IPS DF 4.7 (cell line): ENCODE results near the gene UBA5.

ENCODE experiments used
- DNase-seq: peaks from one replicate; pipeline ENCODE4 v3.0.0-alpha.2; 2013; ENCODE audit warnings: low spot score; ENCODE audit errors: extremely low read depth

The UBA5 gene

GRCh38 chr3:132716372-132716771, 56.2 kb downstream of the UBA5 start:
- no peak for DNase-seq

- no peak for DNase-seq
Measured at GRCh38 chr3:132720228-132720627, 60.1 kb downstream of the UBA5 start.

GRCh38 chr3:132721479-132722164, 61.5 kb downstream of the UBA5 start:
- DNase-seq: no peak

DNA sequence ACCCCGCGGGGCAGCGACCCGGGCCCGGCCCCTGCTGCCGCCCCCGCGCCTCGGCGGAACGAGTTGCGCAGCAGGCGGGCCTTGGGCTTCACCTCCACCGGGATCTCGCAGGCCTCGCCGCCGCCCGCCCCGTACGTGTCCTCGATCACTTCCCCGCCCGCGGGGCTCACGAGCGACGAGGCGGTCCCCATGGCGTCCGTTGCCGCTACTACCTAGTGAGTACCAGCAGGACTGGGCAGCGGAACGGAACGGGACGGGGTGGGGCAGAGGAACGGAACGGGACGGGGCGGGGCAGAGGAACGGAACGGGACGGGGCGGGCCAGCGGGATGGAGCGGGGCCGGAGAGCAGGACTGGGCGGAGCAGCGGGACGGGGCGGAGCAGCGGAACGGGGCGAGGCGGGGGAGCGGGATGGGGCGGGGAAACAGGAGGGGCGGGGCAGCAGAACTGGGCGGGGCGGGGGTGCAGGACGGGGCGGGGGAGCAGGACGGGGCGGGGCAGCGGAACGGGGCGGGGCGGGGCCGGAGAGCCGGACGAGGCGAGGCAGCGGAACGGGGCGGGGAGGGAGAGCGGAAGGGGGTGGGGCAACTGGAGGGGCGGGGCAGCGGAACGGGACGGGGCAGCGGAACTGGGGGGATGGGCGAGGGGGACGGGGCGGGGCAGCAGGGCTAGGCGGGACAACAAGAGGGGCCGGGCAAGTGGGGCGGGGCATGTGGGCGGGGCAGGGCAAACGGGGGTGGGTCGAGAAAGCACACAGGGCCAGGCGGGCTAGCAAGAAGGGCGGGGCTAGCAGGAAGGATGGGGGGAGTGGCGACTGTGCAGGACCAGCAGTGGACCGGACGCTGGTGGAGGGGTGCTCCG, 62.3 kb downstream of the UBA5 start, which contains the start of gene NPHP3:
TSS of gene NPHP3 (minus strand) at position 245 of the 859 bp plus-strand sequence. CDS start at position 191, 54 bp downstream.
- DNase-seq: no peak

DNA sequence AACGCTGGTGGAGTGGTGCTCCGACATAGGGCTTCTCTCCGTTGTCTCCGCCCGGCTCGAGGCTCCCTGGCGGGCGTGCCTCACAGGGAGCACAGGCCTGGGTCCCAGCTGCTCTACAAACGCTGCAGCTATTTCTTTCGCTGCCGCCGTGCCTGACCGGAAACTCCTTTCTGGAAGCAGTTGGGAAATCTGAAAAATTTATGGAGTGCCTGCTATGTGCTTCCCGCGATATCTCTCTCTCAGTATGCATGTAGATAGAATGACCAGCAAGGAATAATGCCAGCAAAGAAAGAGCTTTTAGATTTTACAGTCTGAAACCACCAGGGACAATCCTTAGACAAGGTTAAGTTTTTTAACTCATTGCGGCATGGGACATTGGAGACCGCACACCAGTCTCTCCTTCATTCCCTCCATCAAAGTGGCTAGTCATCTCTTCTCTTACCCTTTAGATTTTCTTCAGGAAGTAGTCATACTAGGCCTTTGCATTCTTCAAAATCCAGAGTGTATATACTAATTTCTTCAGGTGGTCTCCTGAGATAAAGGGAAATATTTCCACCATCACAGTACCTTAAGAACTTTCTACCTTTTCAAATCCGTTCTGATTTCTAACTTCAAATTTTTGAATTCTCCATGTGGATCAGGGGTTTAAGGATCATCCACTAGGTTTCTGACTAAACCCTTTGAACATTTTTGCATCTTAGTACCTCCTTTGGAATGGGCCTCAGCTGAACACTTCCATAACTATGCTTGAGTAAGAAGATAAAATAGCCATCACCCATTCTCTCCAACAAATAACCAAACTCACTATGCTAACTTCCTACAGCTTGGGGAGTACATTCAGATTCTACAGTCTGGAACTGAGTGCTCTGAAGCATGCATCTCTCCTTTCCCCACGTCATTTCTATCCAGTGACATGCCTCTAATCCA, 63.2 kb downstream of the UBA5 start:
- DNase-seq: no peak

DNA sequence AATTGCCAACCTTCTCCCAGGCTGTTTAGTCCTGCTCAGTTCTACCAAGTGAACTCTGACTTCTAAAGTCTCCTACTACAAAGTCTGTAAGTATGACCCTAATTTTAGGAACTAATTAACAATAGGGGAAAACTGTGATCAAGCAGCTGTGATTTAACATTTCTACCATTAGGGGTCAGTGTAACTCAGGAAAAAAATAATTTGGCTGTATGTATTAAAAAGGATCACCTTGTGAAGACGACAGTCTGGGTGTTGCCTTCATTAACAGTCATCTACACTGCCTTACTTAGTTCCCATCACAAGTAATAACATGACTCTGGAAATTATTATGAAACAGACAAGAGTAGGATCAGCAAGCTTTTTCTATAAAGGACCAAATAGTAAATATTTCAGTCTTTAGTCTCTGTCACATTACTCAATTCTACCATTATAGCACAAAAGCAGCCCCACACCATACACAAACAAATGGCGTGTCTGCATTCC, 66.3 kb downstream of the UBA5 start:
- no peak for DNase-seq
